WTC11 (cell line): ENCODE measurements around the gene ARHGAP23. TPM values are rescaled to one million over a fixed set of nuclear protein-coding genes. Genes with fewer than 3 reads are reported as not detected.

Experiments used
- ATAC-seq: fragments of 200-7000 bp; cut with Tn5 transposase; 2 replicates; pipeline ENCODE4 v1.10.0; 2021; ENCODE audit warnings: mild to moderate bottlenecking, moderate library complexity
- CTCF ChIA-PET: fragments of 300-600 bp; sonication (Branson Sonifier 250); formaldehyde crosslinking; loops from one replicate; lab custom pipeline; 2021; ENCODE audit warnings: antibody characterized with exemption; lab: Charles Lee
- POLR2A ChIA-PET: fragments of 350-600 bp; sonication (Branson Sonifier 250); formaldehyde crosslinking; loops from one replicate; lab custom pipeline; 2021; ENCODE audit warnings: antibody characterized with exemption; lab: Charles Lee
- DNase-seq: peaks from one replicate; pipeline ENCODE4 v3.0.0; 2021; ENCODE audit warnings: low spot score
- H3K27ac Mint-ChIP-seq: 2 replicates; pipeline ENCODE4 v1.8.0; 2021; ENCODE audit warnings: mixed read lengths
- H3K27me3 Mint-ChIP-seq: 2 replicates; pipeline ENCODE4 v1.8.0; 2021; ENCODE audit warnings: low read depth, mild to moderate bottlenecking, moderate library complexity, mixed read lengths
- H3K36me3 Mint-ChIP-seq: 2 replicates; pipeline ENCODE4 v1.8.0; 2021; ENCODE audit warnings: mixed read lengths
- H3K4me1 Mint-ChIP-seq: 2 replicates; pipeline ENCODE4 v1.8.0; 2022; ENCODE audit warnings: mixed read lengths
- H3K4me3 Mint-ChIP-seq: 2 replicates; pipeline ENCODE4 v1.8.0; 2021; ENCODE audit warnings: mild to moderate bottlenecking, moderate library complexity, mixed read lengths
- H3K9me3 Mint-ChIP-seq: 2 replicates; pipeline ENCODE4 v1.8.0; 2021; ENCODE audit warnings: mixed read lengths
- ELF4 ChIP-seq: sonication (generic); formaldehyde crosslinking; IDR thresholded peaks from 2 replicates; pipeline ENCODE4 v1.8.1; 2022; ENCODE audit warnings: low read depth, mild to moderate bottlenecking, moderate library complexity, missing genetic modification reagents
- ESRRA ChIP-seq: sonication (generic); formaldehyde crosslinking; IDR thresholded peaks from 2 replicates; pipeline ENCODE4 v1.8.1; 2022; ENCODE audit warnings: mild to moderate bottlenecking, missing genetic modification reagents, borderline replicate concordance
- FOXJ3 ChIP-seq: sonication (generic); formaldehyde crosslinking; IDR thresholded peaks from 2 replicates; pipeline ENCODE4 v1.9.0; 2021; ENCODE audit warnings: missing genetic modification reagents, mild to moderate bottlenecking, borderline replicate concordance
- GTF2I ChIP-seq: fragments of 250-450 bp; sonication (Bioruptor Pico); conservative IDR thresholded peaks from 2 replicates; pipeline ENCODE4 v1.4.0; 2021; ENCODE audit warnings: mild to moderate bottlenecking
- NR2C2 ChIP-seq: sonication (generic); formaldehyde crosslinking; IDR thresholded peaks from 2 replicates; pipeline ENCODE4 v1.8.0; 2022; ENCODE audit warnings: mild to moderate bottlenecking, missing genetic modification reagents
- OVOL2 ChIP-seq: fragments of 250-450 bp; sonication (Bioruptor Pico); IDR thresholded peaks from 2 replicates; pipeline ENCODE4 v1.9.0; 2021; ENCODE audit warnings: mild to moderate bottlenecking, borderline replicate concordance
- RELA ChIP-seq: sonication (generic); formaldehyde crosslinking; IDR thresholded peaks from 2 replicates; pipeline ENCODE4 v1.8.1; 2022; ENCODE audit warnings: missing genetic modification reagents, mild to moderate bottlenecking, borderline replicate concordance
- SOX15 ChIP-seq: fragments of 250-450 bp; sonication (Bioruptor Pico); IDR thresholded peaks from 2 replicates; pipeline ENCODE4 v1.9.0; 2021; ENCODE audit warnings: mild to moderate bottlenecking
- TP53 ChIP-seq: sonication (generic); formaldehyde crosslinking; IDR thresholded peaks from 2 replicates; pipeline ENCODE4 v1.8.1; 2023; ENCODE audit warnings: mild to moderate bottlenecking, missing genetic modification reagents
- ZNF121 ChIP-seq: sonication (generic); formaldehyde crosslinking; IDR thresholded peaks from 2 replicates; pipeline ENCODE4 v1.8.0; 2023; ENCODE audit warnings: missing genetic modification reagents
- ZNF219 ChIP-seq: sonication (generic); formaldehyde crosslinking; IDR thresholded peaks from 2 replicates; pipeline ENCODE4 v1.8.0; 2023; ENCODE audit warnings: missing genetic modification reagents, mild to moderate bottlenecking, borderline replicate concordance
- ZNF232 ChIP-seq: sonication (generic); formaldehyde crosslinking; IDR thresholded peaks from 2 replicates; pipeline ENCODE4 v1.8.0; 2022; ENCODE audit warnings: mild to moderate bottlenecking, missing genetic modification reagents
- total RNA-seq: library from RNA; stranded (reverse); gene quantifications from 3 replicates; pipeline ENCODE4 v1.2.3, GENCODE V29; 2021
- TF ChIP-seq, protein P1 (sequence below): sonication (generic); formaldehyde crosslinking; IDR thresholded peaks from 2 replicates; pipeline ENCODE4 v1.8.0; 2022; ENCODE audit warnings: missing genetic modification reagents
- TF ChIP-seq, protein P2 (sequence below): sonication (generic); formaldehyde crosslinking; IDR thresholded peaks from 2 replicates; pipeline ENCODE4 v1.8.1; 2023; ENCODE audit warnings: mild to moderate bottlenecking, missing genetic modification reagents, moderate library complexity
- TF ChIP-seq, protein P3 (sequence below): fragments of 250-450 bp; sonication (Bioruptor Pico); IDR thresholded peaks from 2 replicates; pipeline ENCODE4 v1.9.0; 2021; ENCODE audit warnings: moderate library complexity, mild to moderate bottlenecking, inconsistent platforms, borderline replicate concordance
- TF ChIP-seq, protein P4 (sequence below): sonication (generic); formaldehyde crosslinking; IDR thresholded peaks from 2 replicates; pipeline ENCODE4 v1.8.1; 2022; ENCODE audit warnings: low read depth, mild to moderate bottlenecking, moderate library complexity, missing genetic modification reagents, borderline replicate concordance
- TF ChIP-seq, protein P5 (sequence below): sonication (generic); formaldehyde crosslinking; IDR thresholded peaks from 2 replicates; pipeline ENCODE4 v1.8.1; 2022; ENCODE audit warnings: low read depth, missing genetic modification reagents, borderline replicate concordance
- TF ChIP-seq, protein P6 (sequence below): sonication (generic); formaldehyde crosslinking; IDR thresholded peaks from 2 replicates; pipeline ENCODE4 v1.8.1; 2022; ENCODE audit warnings: missing genetic modification reagents, borderline replicate concordance

The ARHGAP23 gene
- total RNA-seq, 1 experiment from 2014 or later = 66.0 TPM

DNA sequence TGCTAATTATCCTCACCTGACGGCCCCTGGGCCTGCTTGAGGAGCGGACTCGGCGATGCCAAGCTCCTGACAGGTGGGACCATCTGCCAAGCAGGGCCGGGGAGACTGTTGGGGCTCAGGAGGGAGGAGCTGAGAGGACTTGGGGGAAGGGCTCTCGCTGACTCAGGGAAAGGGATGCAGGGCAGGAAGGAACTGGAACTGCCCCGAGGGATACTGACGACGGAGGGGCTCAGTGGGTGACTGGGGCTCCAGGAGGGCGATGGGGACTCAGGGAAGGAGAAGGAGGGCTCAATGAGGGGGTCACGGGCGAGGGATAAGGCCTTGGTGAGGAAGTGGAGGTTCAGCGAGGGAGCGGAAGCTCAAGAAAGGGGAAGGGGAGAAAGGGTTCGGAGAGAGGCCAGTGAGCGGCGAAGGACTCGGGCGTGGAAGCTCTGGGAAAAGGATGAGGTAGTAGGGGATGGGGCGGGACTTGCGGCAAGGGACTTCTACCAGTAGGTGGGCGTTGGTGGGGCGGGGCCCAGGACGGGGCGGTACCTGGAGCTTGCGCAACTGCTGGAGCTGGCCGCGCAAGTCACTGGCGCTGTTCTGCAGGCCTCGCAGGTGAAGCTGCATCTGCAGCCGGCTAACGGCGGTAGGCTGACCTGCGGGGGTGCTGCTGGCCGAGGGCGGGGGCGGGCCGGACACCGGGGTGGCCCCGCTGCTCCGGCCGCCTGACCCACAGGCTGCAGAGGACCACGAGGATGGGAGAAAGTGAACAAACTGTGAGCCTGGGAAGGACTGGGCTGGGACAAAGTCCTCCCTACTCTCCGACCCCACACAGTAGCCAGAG is 131.0 kb downstream of the ARHGAP23 start (continued):
- TF ChIP-seq, protein P1, sequence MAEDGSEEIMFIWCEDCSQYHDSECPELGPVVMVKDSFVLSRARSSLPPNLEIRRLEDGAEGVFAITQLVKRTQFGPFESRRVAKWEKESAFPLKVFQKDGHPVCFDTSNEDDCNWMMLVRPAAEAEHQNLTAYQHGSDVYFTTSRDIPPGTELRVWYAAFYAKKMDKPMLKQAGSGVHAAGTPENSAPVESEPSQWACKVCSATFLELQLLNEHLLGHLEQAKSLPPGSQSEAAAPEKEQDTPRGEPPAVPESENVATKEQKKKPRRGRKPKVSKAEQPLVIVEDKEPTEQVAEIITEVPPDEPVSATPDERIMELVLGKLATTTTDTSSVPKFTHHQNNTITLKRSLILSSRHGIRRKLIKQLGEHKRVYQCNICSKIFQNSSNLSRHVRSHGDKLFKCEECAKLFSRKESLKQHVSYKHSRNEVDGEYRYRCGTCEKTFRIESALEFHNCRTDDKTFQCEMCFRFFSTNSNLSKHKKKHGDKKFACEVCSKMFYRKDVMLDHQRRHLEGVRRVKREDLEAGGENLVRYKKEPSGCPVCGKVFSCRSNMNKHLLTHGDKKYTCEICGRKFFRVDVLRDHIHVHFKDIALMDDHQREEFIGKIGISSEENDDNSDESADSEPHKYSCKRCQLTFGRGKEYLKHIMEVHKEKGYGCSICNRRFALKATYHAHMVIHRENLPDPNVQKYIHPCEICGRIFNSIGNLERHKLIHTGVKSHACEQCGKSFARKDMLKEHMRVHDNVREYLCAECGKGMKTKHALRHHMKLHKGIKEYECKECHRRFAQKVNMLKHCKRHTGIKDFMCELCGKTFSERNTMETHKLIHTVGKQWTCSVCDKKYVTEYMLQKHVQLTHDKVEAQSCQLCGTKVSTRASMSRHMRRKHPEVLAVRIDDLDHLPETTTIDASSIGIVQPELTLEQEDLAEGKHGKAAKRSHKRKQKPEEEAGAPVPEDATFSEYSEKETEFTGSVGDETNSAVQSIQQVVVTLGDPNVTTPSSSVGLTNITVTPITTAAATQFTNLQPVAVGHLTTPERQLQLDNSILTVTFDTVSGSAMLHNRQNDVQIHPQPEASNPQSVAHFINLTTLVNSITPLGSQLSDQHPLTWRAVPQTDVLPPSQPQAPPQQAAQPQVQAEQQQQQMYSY = peak; percentile 7; the same call in 1 of the 2 replicates
- TF ChIP-seq, all 79 proteins: peak for 13

DNA sequence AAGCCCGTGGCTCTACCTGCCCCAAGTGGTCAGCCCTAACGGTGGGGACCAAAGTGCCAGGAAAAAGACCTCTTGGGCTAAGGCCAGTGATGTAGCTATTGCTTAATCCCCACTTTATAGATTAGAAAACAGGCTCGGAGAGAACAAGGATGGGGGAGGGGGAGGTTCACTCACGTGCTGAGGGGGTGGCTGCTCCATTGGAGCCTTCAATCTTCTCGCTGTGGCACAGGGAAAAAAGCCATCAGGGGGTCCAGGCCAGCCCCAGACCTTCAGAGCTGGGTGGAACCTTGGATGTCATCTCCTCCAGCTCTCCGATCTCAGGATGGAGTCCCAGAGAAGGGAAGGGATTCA is 131.6 kb downstream of the ARHGAP23 start:
- Mint-ChIP-seq H3K36me3 (no peaks in the 10 kb centered on the region), H3K27ac (no peak overlapping the region), H3K9me3 (no peaks in the 10 kb centered on the region), H3K27me3 (peaks cover 76% of the 10 kb centered on the region), H3K4me3 (peak overlapping the region; percentile 47), H3K4me1 (peaks cover 44% of the 10 kb centered on the region)
- ChIA-PET POLR2A (interaction anchor here (0.6 to 2.3 kb wide), 10 partner anchors 10 to 109 kb away, joined by 3 to 10 read pairs (median 3); no protein-coding TSS in a partner anchor), CTCF (interaction anchor here (0.8 to 10.6 kb wide), 27 partner anchors 12 to 238 kb away, joined by 3 to 501 read pairs (median 10); partner anchors contain the start of genes CISD3 and SRCIN1)
- no peak for DNase-seq
- no peak for ATAC-seq
- TF ChIP-seq, protein P2, sequence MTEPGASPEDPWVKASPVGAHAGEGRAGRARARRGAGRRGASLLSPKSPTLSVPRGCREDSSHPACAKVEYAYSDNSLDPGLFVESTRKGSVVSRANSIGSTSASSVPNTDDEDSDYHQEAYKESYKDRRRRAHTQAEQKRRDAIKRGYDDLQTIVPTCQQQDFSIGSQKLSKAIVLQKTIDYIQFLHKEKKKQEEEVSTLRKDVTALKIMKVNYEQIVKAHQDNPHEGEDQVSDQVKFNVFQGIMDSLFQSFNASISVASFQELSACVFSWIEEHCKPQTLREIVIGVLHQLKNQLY (CRISPR knock-in tag) = no peak
- TF ChIP-seq ESRRA (CRISPR knock-in tag) = no peak
- no peak for TF ChIP-seq NR2C2 (CRISPR knock-in tag)
- no peak for TF ChIP-seq SOX15 (CRISPR knock-in tag)
- no peak for TF ChIP-seq ELF4 (CRISPR knock-in tag)
- TF ChIP-seq, protein P3, sequence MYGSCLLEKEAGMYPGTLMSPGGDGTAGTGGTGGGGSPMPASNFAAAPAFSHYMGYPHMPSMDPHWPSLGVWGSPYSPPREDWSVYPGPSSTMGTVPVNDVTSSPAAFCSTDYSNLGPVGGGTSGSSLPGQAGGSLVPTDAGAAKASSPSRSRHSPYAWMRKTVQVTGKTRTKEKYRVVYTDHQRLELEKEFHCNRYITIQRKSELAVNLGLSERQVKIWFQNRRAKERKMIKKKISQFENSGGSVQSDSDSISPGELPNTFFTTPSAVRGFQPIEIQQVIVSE (CRISPR knock-in tag) = no peak
- TF ChIP-seq, protein P4, sequence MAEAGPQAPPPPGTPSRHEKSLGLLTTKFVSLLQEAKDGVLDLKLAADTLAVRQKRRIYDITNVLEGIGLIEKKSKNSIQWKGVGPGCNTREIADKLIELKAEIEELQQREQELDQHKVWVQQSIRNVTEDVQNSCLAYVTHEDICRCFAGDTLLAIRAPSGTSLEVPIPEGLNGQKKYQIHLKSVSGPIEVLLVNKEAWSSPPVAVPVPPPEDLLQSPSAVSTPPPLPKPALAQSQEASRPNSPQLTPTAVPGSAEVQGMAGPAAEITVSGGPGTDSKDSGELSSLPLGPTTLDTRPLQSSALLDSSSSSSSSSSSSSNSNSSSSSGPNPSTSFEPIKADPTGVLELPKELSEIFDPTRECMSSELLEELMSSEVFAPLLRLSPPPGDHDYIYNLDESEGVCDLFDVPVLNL (CRISPR knock-in tag) = no peak
- TF ChIP-seq, protein P5, sequence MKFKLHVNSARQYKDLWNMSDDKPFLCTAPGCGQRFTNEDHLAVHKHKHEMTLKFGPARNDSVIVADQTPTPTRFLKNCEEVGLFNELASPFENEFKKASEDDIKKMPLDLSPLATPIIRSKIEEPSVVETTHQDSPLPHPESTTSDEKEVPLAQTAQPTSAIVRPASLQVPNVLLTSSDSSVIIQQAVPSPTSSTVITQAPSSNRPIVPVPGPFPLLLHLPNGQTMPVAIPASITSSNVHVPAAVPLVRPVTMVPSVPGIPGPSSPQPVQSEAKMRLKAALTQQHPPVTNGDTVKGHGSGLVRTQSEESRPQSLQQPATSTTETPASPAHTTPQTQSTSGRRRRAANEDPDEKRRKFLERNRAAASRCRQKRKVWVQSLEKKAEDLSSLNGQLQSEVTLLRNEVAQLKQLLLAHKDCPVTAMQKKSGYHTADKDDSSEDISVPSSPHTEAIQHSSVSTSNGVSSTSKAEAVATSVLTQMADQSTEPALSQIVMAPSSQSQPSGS (CRISPR knock-in tag) = no peak
- TF ChIP-seq ZNF232 (CRISPR knock-in tag) = no peak
- TF ChIP-seq, protein P1 = no peak
- no peak for TF ChIP-seq TP53 (CRISPR knock-in tag)
- TF ChIP-seq RELA = no peak
- TF ChIP-seq ZNF121 (CRISPR knock-in tag) = no peak
- no peak for TF ChIP-seq GTF2I (CRISPR knock-in tag)
- no peak for TF ChIP-seq OVOL2 (CRISPR knock-in tag)
- TF ChIP-seq, protein P6, sequence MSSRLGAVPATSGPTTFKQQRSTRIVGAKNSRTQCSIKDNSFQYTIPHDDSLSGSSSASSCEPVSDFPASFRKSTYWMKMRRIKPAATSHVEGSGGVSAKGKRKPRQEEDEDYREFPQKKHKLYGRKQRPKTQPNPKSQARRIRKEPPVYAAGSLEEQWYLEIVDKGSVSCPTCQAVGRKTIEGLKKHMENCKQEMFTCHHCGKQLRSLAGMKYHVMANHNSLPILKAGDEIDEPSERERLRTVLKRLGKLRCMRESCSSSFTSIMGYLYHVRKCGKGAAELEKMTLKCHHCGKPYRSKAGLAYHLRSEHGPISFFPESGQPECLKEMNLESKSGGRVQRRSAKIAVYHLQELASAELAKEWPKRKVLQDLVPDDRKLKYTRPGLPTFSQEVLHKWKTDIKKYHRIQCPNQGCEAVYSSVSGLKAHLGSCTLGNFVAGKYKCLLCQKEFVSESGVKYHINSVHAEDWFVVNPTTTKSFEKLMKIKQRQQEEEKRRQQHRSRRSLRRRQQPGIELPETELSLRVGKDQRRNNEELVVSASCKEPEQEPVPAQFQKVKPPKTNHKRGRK (CRISPR knock-in tag) = no peak
- no peak for TF ChIP-seq FOXJ3 (CRISPR knock-in tag)
- TF ChIP-seq ZNF219 (CRISPR knock-in tag) = no peak
- TF ChIP-seq, all 79 proteins: peak for 0
